H1 (cell line): Measurements from ENCODE around the gene SLC25A12. TPM values are rescaled to one million over a fixed set of nuclear protein-coding genes. Genes with fewer than 3 reads are reported as not detected.

Source experiments
- CTCF ChIA-PET: fragments of 300-600 bp; sonication (Branson Sonifier 250); formaldehyde crosslinking; loops from one replicate; lab custom pipeline; 2021; ENCODE audit not compliant: partially characterized antibody; lab: Charles Lee
- POLR2A ChIA-PET: fragments of 300-600 bp; sonication (Branson Sonifier 250); formaldehyde crosslinking; loops from one replicate; lab custom pipeline; 2021; ENCODE audit warnings: inconsistent platforms; ENCODE audit not compliant: partially characterized antibody; lab: Charles Lee
- DNase-seq, 2 experiments: peaks; one replicate each; pipeline versions ENCODE4 v3.0.0 to v3.0.0-alpha.2; 2010 to 2022; ENCODE audit warnings: low spot score in 2 of 2, low read depth in 1 of 2, mixed read lengths in 1 of 2
- FAIRE-seq: peaks from 2 replicates; lab custom pipeline; 2011; peaks lifted over from hg19 to GRCh38; lab: Jason Lieb, UNC
- H2AFZ ChIP-seq: 2 replicates; pipeline ENCODE4 v1.8.1; 2012; ENCODE audit warnings: low read length, inconsistent platforms
- H2AK5ac ChIP-seq: 2 replicates; pipeline ENCODE4 v1.6.1; 2013; ENCODE audit warnings: low read depth, low read length
- H2BK120ac ChIP-seq: replicated peaks from 2 replicates; pipeline ENCODE3; 2013; ENCODE audit warnings: low read depth, low read length, inconsistent platforms
- H2BK12ac ChIP-seq: 2 replicates; pipeline ENCODE4 v1.6.1; 2013; ENCODE audit warnings: low read depth, low read length
- H2BK15ac ChIP-seq: 2 replicates; pipeline ENCODE4 v1.6.1; 2013; ENCODE audit warnings: low read length
- H2BK20ac ChIP-seq: 2 replicates; pipeline ENCODE4 v1.6.1; 2013; ENCODE audit warnings: low read length
- H2BK5ac ChIP-seq: 2 replicates; pipeline ENCODE4 v1.6.1; 2013; ENCODE audit warnings: low read depth, low read length
- H3K14ac ChIP-seq: 2 replicates; pipeline ENCODE4 v1.6.1; 2013; ENCODE audit warnings: inconsistent platforms; ENCODE audit not compliant: insufficient read length
- H3K18ac ChIP-seq: 2 replicates; pipeline ENCODE4 v1.6.1; 2013; ENCODE audit warnings: low read length; ENCODE audit errors: extremely low read depth
- H3K23ac ChIP-seq: 2 replicates; pipeline ENCODE4 v1.6.1; 2013; ENCODE audit warnings: inconsistent platforms; ENCODE audit not compliant: insufficient read length
- H3K23me2 ChIP-seq: 2 replicates; pipeline ENCODE4 v1.6.1; 2013; ENCODE audit warnings: low read depth, low read length
- H3K27ac ChIP-seq: 2 replicates; pipeline ENCODE4 v1.6.1; 2011; ENCODE audit warnings: low read depth, low read length, inconsistent platforms
- H3K27me3 ChIP-seq, 4 experiments: replicated peaks in 1 of 4; 1 replicate in 1 of 4; 2 replicates in 3 of 4; pipeline versions ENCODE4 v1.6.1 to v1.8.1; 2011 to 2013; ENCODE audit warnings: low read length in 3 of 4, mild to moderate bottlenecking in 3 of 4, inconsistent platforms in 2 of 4, mixed read lengths in 2 of 4, moderate library complexity in 1 of 4; ENCODE audit not compliant: control insufficient read depth in 3 of 4, insufficient read depth in 3 of 4; ENCODE audit errors: extremely low read depth in 1 of 4
- H3K36me3 ChIP-seq, 4 experiments: 2 replicates each; pipeline versions ENCODE4 v1.6.1 to v1.8.1; 2011 to 2013; ENCODE audit warnings: mild to moderate bottlenecking in 4 of 4, low read length in 3 of 4, moderate library complexity in 2 of 4, control low read depth in 1 of 4, inconsistent platforms in 1 of 4; ENCODE audit not compliant: insufficient read depth in 4 of 4, control insufficient read depth in 2 of 4
- H3K4ac ChIP-seq: replicated peaks from 2 replicates; pipeline ENCODE3; 2013; ENCODE audit warnings: low read length, low read depth, mixed read lengths, inconsistent platforms; ENCODE audit not compliant: insufficient read length
- H3K4me1 ChIP-seq, 4 experiments: replicated peaks in 1 of 4; 1 replicate in 1 of 4; 2 replicates in 3 of 4; pipeline versions ENCODE4 v1.6.1 to v1.8.1; 2011 to 2013; ENCODE audit warnings: low read length in 3 of 4, inconsistent platforms in 2 of 4, mixed read lengths in 1 of 4; ENCODE audit not compliant: insufficient read depth in 4 of 4, control insufficient read depth in 3 of 4
- H3K4me2 ChIP-seq, 2 experiments: 2 replicates each; pipeline versions ENCODE4 v1.6.1 to v1.8.1; 2011 to 2013; ENCODE audit warnings: low read depth in 2 of 2, low read length in 2 of 2, control low read depth in 1 of 2, inconsistent platforms in 1 of 2, mild to moderate bottlenecking in 1 of 2; ENCODE audit not compliant: insufficient read depth in 1 of 2
- H3K4me3 ChIP-seq, 4 experiments: fragments of 200-600, 300-600 bp in 1 of 4; sonication (generic), shearing (Covaris generic), sonication (Bioruptor Twin) in 1 of 4; 2 replicates each; pipeline versions ENCODE4 v1.5.1 to v1.8.1; 2011 to 2016; ENCODE audit warnings: low read length in 4 of 4, low read depth in 3 of 4, control low read depth in 2 of 4, inconsistent platforms in 2 of 4, mild to moderate bottlenecking in 2 of 4, mixed read lengths in 1 of 4, moderate library complexity in 1 of 4; ENCODE audit not compliant: insufficient read depth in 2 of 4; ENCODE audit errors: extremely low read depth in 1 of 4
- H3K56ac ChIP-seq: replicated peaks from 2 replicates; pipeline ENCODE3; 2013; ENCODE audit warnings: low read depth, mild to moderate bottlenecking, mixed read lengths, low read length, inconsistent platforms; ENCODE audit not compliant: insufficient read length
- H3K79me1 ChIP-seq: 2 replicates; pipeline ENCODE4 v1.6.1; 2013; ENCODE audit warnings: low read depth, low read length, control low read depth
- H3K79me2 ChIP-seq, 2 experiments: 2 replicates each; pipeline versions ENCODE4 v1.6.1 to v1.8.1; 2012 to 2013; ENCODE audit warnings: low read length in 2 of 2, mild to moderate bottlenecking in 2 of 2, inconsistent platforms in 1 of 2; ENCODE audit not compliant: insufficient read depth in 2 of 2, control insufficient read depth in 1 of 2
- H3K9ac ChIP-seq, 4 experiments: replicated peaks in 1 of 4; 1 replicate in 1 of 4; 2 replicates in 3 of 4; pipeline versions ENCODE4 v1.6.1 to v1.8.1; 2011 to 2013; ENCODE audit warnings: low read depth in 3 of 4, low read length in 3 of 4, control low read depth in 2 of 4, mild to moderate bottlenecking in 2 of 4, moderate library complexity in 2 of 4, inconsistent platforms in 1 of 4; ENCODE audit errors: extremely low read depth in 1 of 4
- H3K9me3 ChIP-seq, 2 experiments: 2 replicates each; pipeline versions ENCODE4 v1.6.1 to v1.8.1; 2012 to 2013; ENCODE audit warnings: mild to moderate bottlenecking in 2 of 2, moderate library complexity in 2 of 2, control low read depth in 1 of 2, inconsistent platforms in 1 of 2, low read depth in 1 of 2, low read length in 1 of 2, mixed read lengths in 1 of 2; ENCODE audit not compliant: insufficient read depth in 2 of 2
- H4K20me1 ChIP-seq, 2 experiments: replicated peaks in 1 of 2; 2 replicates each; pipeline versions ENCODE3 to v1.8.1; 2011 to 2013; ENCODE audit warnings: inconsistent platforms in 2 of 2, low read length in 2 of 2, mild to moderate bottlenecking in 1 of 2; ENCODE audit not compliant: insufficient read depth in 2 of 2, control insufficient read depth in 1 of 2
- H4K5ac ChIP-seq: 2 replicates; pipeline ENCODE4 v1.6.1; 2013; ENCODE audit warnings: low read length, low read depth, mixed read lengths, inconsistent platforms; ENCODE audit not compliant: insufficient read length
- H4K8ac ChIP-seq: 2 replicates; pipeline ENCODE4 v1.8.0; 2013; ENCODE audit warnings: mild to moderate bottlenecking, moderate library complexity, low read length, inconsistent platforms; ENCODE audit not compliant: insufficient read depth; ENCODE audit errors: extremely low read depth
- H4K91ac ChIP-seq: replicated peaks from 2 replicates; pipeline ENCODE3; 2013; ENCODE audit warnings: low read length, mixed read lengths, inconsistent platforms; ENCODE audit not compliant: insufficient read length
- BRCA1 ChIP-seq: IDR thresholded peaks from 2 replicates; pipeline ENCODE4 v1.6.1; 2012; ENCODE audit warnings: low read depth, low read length, improper control_type of control experiment
- JUN ChIP-seq: IDR thresholded peaks from 2 replicates; pipeline ENCODE4 v1.6.1; 2011; ENCODE audit warnings: low read depth, mild to moderate bottlenecking, improper control_type of control experiment, low read length
- JUND ChIP-seq: IDR thresholded peaks from 2 replicates; pipeline ENCODE4 v1.6.1; 2011; ENCODE audit warnings: mild to moderate bottlenecking, improper control_type of control experiment, low read length
- NRF1 ChIP-seq: IDR thresholded peaks from 2 replicates; pipeline ENCODE4 v1.6.1; 2011; ENCODE audit warnings: mild to moderate bottlenecking, low read depth, low read length, improper control_type of control experiment
- POLR2A ChIP-seq, 2 experiments: IDR thresholded peaks; 1 replicate in 1 of 2; 2 replicates in 1 of 2; pipeline ENCODE4 v1.6.1; 2011; ENCODE audit warnings: low read depth in 2 of 2, low read length in 2 of 2, mild to moderate bottlenecking in 2 of 2; ENCODE audit errors: control extremely low read depth in 1 of 2
- POLR2AphosphoS5 ChIP-seq: IDR thresholded peaks from 2 replicates; pipeline ENCODE4 v1.6.1; 2011; ENCODE audit warnings: low read depth, low read length
- POU5F1 ChIP-seq: IDR thresholded peaks from 2 replicates; pipeline ENCODE4 v1.6.1; 2011; ENCODE audit warnings: low read depth, mild to moderate bottlenecking, low read length, moderate library complexity
- TCF12 ChIP-seq: IDR thresholded peaks from 2 replicates; pipeline ENCODE4 v1.6.1; 2011; ENCODE audit warnings: low read depth, mild to moderate bottlenecking, low read length
- TEAD4 ChIP-seq: IDR thresholded peaks from 2 replicates; pipeline ENCODE4 v1.6.1; 2012; ENCODE audit warnings: low read depth, low read length, inconsistent platforms, mixed read lengths
- WGBS, 2 experiments: shearing (Covaris generic) in 1 of 2; methylation state at CpG; one replicate each; pipeline versions ENCODE4 v1.1.6 to v1.1.7; 2013 to 2015; ENCODE audit warnings: low lambda C conversion rate in 2 of 2, mixed read lengths in 2 of 2, inconsistent platforms in 1 of 2, low coverage in 1 of 2, missing lambda C conversion rate in 1 of 2; ENCODE audit not compliant: insufficient replicate concordance in 2 of 2, insufficient coverage in 1 of 2, insufficient read length in 1 of 2; ENCODE audit errors: extremely low coverage in 1 of 2, missing lambda C conversion rate in 1 of 2; 5-methylcytosine and 5-hydroxymethylcytosine counted together
- polyA plus RNA-seq, 7 experiments: library from polyadenylated mRNA; depleted of rRNA in 3 of 7; stranded (reverse) in 5 of 7; unstranded in 2 of 7; fragments of >200 nt in 5 of 7; fragments of 200-250 nt in 2 of 7; gene quantifications; 1 replicate in 5 of 7; 2 replicates in 1 of 7; 4 replicates in 1 of 7; pipeline versions ENCODE4 v1.2.1 to v1.2.3, GENCODE V29; 2011 to 2013; ENCODE audit warnings: missing spikeins in 2 of 7, mixed read lengths in 2 of 7
- total RNA-seq: library from RNA; stranded (reverse); fragmentation: NEBNext Ultra II Directional; extraction: Animal tissue kit (Norgen Biotek cat#: 25700); gene quantifications from 2 replicates; pipeline ENCODE4 v1.2.1, GENCODE V29; 2021
- TF ChIP-seq, protein P1 (sequence below): IDR thresholded peaks from 2 replicates; pipeline ENCODE4 v1.6.1; 2012; ENCODE audit warnings: low read length, inconsistent platforms

The SLC25A12 gene
- total and polyA plus RNA-seq, 2 of the 8 experiments (the other 6 are each of a cell fraction or from before 2014, with no cell fraction given): 7.7 to 10.2 TPM

DNA sequence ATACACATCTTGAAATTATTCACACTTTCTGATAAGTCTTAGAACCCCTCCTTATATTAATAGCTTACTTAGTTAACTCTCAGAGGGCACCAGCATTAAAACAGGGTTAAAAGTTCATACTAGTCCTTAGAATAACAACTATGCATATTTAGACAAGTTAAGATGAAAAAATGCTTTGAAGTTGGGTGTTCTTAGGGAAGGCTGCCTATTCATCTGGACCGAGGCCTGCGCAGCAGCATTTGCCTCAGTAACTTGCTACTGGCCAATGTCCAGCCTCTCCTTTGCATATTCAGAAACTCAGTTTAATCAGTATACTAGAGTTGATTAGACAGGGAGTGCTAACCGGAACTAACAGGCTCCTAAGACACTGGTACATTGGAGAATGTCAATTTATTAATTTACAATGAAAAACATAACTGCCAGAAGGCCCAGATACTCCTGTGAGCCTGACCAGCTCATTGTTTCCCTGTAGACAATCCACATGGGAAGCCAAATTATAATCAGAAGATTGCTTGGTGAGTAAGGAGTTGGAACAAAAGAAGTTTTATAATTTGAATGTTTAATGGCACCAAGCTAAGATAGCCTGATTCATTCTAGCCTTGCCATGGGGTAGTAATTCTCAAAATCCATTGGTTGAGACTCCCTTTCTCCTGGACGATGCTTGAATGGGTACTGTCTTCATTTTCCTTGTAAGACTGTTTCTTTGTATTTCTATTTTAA lies 157.9 kb downstream of the SLC25A12 start:
- no peak overlapping the region for H2AFZ ChIP-seq
- no peak for TF ChIP-seq POLR2AphosphoS5
- TF ChIP-seq POLR2A (IDR thresholded peaks at IDR 0.05; ENCODE audit: control extremely low read depth in 1 of 2, low read depth in 2 of 2, low read length in 2 of 2): no peak
- TF ChIP-seq, protein P1, sequence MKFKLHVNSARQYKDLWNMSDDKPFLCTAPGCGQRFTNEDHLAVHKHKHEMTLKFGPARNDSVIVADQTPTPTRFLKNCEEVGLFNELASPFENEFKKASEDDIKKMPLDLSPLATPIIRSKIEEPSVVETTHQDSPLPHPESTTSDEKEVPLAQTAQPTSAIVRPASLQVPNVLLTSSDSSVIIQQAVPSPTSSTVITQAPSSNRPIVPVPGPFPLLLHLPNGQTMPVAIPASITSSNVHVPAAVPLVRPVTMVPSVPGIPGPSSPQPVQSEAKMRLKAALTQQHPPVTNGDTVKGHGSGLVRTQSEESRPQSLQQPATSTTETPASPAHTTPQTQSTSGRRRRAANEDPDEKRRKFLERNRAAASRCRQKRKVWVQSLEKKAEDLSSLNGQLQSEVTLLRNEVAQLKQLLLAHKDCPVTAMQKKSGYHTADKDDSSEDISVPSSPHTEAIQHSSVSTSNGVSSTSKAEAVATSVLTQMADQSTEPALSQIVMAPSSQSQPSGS: no peak
- TF ChIP-seq JUND: no peak
- TF ChIP-seq JUN: no peak
- no peak for TF ChIP-seq TEAD4
- TF ChIP-seq TCF12: no peak
- no peak for TF ChIP-seq POU5F1
- TF ChIP-seq NRF1: no peak
- TF ChIP-seq BRCA1: no peak
- H3K36me3 ChIP-seq: peaks cover 2 to 22% (median 4%) of the 10 kb centered on the region in 4 experiments; a peak in 6 of 8 replicates
- H3K14ac ChIP-seq: no peak overlapping the region
- no peak overlapping the region for H4K8ac ChIP-seq
- POLR2A ChIA-PET: no interaction called here
- no peaks in the 10 kb centered on the region for H3K79me2 ChIP-seq
- no peaks in the 10 kb centered on the region for H3K4me1 ChIP-seq
- no peak overlapping the region for H4K91ac ChIP-seq
- no peaks in the 10 kb centered on the region for H3K9me3 ChIP-seq
- H2BK120ac ChIP-seq: no peak overlapping the region
- no peaks in the 10 kb centered on the region for H3K27me3 ChIP-seq
- peaks cover 0 to 2% of the 10 kb centered on the region in 2 experiments for H4K20me1 ChIP-seq
- no peak overlapping the region for H2BK5ac ChIP-seq
- WGBS, 2 experiments: 92% methylated on average over 4 of the region's 4 CpGs; no CpG with 5 or more reads in 1 of the 2 experiments
- FAIRE-seq (no peak), DNase-seq (no peak)
- H3K4me2 ChIP-seq: no peak overlapping the region
- no peak overlapping the region for H2AK5ac ChIP-seq
- H3K9ac ChIP-seq: no peak overlapping the region
- H3K56ac ChIP-seq: no peak overlapping the region
- H3K18ac ChIP-seq: no peak overlapping the region
- H3K27ac ChIP-seq: no peak overlapping the region
- H3K23ac ChIP-seq: no peak overlapping the region
- H3K4ac ChIP-seq: no peak overlapping the region
- no peaks in the 10 kb centered on the region for H3K79me1 ChIP-seq
- no peak overlapping the region for H2BK12ac ChIP-seq
- CTCF ChIA-PET: no interaction called here
- H3K4me3 ChIP-seq: no peak overlapping the region
- no peaks in the 10 kb centered on the region for H3K23me2 ChIP-seq
- no peak overlapping the region for H2BK20ac ChIP-seq
- H2BK15ac ChIP-seq: no peak overlapping the region
- H4K5ac ChIP-seq: no peak overlapping the region
